GM11168 (cell line): ENCODE results near the gene BMPER.

Source experiments
- in situ Hi-C: fragments of 300-500 bp; cut with MboI; formaldehyde crosslinking; loops from one replicate; pipeline ENCODE4 v1.12.0; 2022; ENCODE audit warnings: low sequenced_read_pairs; ENCODE audit not compliant: unreplicated experiment

The BMPER gene

GRCh38 chr7:33961948-33962347, 56.6 kb downstream of the BMPER start:
- in situ Hi-C loops = no loop called here

- in situ Hi-C loops = no loop called here
These were observed 59.3 kb downstream of the BMPER start for GRCh38 chr7:33964417-33965182.

DNA sequence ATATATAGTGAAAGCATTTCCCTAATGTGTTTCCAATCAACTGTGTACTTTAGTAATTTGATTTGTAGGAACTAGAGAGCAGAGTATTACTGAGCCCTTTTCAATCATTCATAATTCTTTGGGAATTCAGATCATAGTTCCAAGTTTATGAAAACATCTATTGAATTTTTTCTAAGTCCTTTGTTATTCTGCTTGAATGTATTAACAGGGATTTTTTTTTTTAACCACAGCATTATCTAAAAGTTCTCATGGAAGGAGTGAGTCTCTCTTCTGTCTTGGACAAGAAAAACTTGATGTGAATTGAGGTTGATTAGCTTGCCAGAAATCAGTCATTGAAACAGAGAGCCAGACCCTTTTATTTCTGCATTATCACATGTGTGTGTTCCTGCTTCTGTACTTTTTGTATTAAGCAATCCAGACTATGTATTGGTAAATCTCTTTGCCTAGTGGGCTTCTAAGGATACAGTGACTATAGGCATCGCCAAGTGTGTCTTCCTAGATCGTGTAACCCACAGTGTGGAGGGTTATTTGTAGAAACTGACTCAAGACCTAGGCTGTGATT, 59.9 kb downstream of the BMPER start:
- in situ Hi-C loops = no loop called here

DNA sequence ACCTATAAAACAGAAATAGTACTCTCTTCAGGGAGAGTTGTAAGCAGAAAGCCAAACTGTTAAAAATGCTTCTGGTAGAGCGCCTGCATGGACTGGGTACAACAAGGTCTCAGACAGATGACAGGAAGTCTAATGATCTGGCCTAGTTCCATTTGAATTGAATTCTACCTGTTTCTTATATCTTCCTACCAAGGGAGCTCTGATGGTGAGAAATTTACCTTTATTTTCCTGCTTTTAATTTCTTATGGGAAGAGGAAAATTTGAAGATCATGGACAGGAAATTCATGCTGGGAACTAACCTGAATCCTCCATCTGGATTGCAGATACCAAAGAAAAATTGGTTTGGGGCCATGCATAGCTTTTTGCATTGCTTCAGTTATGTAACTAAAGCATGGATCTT, 63.3 kb downstream of the BMPER start:
- in situ Hi-C loops = no loop called here

- in situ Hi-C loops = no loop called here
These were observed 65.2 kb downstream of the BMPER start for GRCh38 chr7:33970536-33970935.

DNA sequence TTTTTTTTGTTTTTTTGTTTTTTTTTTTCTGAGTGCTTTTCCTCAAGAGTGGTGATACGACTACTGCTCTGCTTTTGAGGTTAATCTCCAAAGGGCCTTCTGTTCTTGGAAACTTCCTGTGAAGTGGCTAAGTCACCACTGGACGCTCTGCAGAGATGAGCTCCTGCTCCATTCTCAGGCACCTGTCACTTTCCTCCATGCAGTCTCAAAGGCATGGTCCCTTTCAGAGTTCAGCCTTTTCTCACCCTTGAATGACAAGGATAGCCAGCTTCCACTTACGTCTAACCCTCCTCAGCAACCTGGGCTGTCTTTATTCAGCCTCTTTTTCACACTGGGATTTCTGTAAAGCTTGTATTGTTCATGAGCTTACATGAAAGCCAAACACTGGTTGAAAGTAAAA, 65.8 kb downstream of the BMPER start:
- in situ Hi-C loops = no loop called here

DNA sequence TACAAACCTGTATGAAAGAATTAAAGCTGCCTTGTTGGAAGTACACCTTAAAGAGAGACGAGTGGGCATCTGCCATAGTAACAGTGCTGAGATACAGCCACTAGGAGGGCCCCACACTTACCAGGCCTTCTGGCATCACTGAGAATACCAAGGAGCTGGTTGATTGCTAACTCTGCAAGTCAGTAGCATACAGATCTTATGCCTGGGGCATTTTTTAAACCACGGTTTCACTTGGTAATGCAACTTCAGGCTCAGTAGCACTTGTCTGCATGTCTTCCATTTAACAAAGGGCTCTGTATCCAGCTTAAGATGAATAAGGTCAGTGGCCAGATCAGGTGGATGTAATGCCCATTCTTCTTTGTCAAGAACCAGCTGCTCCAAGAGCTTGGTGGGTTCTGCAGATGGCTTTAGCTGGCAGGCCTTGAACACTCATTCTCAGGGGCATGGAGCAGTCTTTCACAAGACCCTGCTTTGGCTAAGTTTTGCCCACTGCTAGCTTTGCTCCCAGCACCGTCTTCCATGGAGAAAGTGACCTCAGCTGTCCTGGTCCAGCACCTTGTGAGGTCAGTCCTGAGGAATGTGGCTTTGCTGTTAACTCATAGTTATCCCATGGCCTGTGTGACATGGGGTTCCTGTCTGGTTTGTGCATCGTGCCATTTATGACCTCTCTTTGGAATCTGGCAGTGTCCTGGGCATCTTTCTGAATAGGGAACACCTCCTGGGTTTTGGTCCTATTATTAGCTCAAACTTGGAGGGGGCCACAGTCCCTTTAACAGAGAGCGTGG, 68.1 kb downstream of the BMPER start:
- in situ Hi-C loops = no loop called here

DNA sequence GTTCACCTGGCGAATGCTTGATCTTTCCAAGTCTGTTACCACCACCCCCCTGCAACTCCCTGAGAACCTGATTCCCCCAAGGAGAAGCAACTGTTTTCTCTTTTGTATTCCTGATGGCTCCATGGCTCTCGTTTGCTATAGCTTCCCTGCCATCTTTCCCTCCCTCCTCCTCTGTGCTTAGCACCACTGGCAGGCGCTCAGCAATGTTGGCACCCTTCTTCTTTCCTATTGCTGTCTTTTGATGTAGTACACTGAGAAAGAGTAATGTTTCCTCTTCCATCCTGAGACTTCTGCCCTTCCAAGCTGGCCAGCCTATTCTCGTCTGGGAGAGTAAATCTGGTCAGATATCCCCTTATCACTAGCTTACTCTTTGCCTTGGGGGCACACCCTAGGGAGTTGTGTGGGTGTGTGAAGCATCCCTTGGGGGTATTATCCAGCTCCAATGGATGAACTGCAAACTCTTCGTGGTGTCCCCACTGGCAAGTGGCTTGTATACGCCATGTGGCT, 74.0 kb downstream of the BMPER start:
- in situ Hi-C loops = no loop called here

DNA sequence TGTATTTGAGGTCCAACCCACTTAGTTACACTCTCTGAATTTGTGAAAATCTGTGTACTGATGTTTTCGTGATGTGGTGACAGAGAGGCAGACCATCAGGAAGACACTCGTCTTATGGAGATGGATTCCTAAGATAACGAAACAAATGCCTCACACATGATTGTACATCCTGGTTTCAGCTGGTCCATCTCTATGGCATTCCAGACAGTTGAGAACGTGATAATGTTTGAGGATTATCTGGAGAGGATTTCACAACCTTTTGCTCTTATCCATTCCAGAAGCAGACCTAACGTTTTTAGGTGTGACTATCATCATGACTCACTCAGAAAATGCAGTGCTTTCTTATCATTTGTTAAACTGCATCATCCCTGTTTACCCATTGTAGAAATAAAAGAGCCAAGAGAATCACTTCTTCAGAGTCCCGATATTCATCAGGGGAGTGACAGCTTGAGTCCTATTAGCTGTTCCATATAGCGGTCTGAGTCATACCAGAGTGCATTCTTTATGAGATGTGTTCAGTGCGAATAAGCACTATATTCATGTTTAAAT, 74.5 kb downstream of the BMPER start:
- in situ Hi-C loops = no loop called here

- in situ Hi-C loops = no loop called here
These were observed 75.9 kb downstream of the BMPER start for GRCh38 chr7:33981226-33981625.

DNA sequence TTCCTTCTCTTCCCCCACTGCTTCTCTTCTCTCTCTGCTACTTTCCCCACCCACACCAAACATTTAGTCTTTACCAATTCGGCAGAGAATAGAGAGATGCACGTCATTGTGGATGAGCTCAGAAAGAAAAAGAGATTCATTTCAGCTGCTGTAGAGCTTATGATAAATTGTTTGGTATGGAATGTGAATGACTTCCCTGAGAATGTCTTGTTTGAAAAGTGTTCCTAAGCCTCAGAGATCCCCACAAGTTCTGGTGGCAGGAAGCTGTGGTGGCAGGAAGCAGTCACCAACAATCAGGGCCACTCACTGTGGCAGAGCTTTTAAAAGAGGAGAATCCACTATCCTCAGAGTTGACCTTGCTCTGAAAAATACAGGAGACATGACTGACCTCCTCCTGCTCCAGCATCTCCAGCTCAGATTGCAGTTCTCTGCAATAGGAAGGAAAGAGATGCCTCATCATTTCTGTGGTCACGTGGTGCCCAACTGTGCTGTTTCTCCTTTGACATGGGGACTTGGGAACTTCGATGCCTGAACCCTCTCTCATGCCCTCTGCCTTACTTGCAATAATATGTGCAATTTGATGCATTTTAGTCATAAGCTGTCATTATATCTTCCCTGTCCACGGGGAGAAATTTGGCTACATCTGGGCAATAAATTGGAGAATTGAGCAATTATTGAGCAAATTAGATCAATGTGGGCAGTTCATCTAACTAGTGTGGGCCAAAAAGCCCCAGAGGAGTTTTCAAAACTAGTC, 76.5 kb downstream of the BMPER start:
- in situ Hi-C loops = no loop called here

- in situ Hi-C loops = no loop called here
These were observed 77.1 kb downstream of the BMPER start for GRCh38 chr7:33982425-33982786.

GRCh38 chr7:33986451-33986850, 81.1 kb downstream of the BMPER start:
- in situ Hi-C loops = no loop called here

DNA sequence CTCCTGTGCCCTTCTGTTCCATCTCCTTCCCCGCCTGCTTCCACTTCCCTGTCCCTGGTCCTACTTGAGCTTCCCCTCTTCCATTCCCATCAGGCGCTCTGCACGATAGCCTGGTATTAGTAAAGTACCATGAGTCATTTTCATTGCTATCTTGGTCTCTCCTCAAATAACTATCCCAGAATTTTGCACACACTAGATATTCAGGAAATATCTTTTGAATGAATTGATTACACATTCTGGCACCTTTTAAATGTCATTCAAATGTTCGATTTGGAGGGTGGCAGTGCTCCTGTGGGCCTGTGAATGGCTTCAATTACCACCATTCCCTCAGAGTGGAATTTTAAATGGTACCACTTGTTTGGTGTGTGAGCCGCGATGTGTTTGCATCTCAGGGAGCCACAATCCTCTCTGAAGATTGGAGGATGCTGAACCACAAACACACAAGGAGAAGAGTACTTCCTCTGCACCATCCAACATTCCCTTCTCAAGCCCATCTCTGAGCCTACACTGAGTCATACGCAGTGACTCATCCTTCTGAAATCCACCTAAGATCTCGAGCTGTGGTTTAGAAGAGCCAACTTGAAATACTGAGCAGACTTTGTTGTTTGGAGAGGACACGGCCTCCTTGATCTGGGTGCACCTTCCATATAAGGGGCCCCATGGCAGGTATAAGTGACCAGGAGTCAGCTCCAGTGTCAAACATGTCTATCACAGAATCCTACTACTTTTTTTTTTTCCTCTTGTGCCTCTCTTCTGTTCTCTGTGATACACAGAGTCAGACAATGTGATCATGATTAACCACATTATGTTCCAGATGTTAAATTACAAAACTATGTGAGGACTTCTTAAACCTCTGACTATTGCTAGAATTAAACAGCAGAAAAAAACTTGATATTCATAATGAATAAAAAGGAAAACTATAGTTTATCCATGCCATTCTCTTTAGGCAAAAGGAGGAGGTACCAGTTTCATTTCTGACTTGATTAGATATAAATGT, 81.9 kb downstream of the BMPER start:
- in situ Hi-C loops = no loop called here

GRCh38 chr7:33996899-33997298, 91.6 kb downstream of the BMPER start:
- in situ Hi-C loops = no loop called here

GRCh38 chr7:33998476-33998875, 93.1 kb downstream of the BMPER start:
- in situ Hi-C loops = no loop called here

DNA sequence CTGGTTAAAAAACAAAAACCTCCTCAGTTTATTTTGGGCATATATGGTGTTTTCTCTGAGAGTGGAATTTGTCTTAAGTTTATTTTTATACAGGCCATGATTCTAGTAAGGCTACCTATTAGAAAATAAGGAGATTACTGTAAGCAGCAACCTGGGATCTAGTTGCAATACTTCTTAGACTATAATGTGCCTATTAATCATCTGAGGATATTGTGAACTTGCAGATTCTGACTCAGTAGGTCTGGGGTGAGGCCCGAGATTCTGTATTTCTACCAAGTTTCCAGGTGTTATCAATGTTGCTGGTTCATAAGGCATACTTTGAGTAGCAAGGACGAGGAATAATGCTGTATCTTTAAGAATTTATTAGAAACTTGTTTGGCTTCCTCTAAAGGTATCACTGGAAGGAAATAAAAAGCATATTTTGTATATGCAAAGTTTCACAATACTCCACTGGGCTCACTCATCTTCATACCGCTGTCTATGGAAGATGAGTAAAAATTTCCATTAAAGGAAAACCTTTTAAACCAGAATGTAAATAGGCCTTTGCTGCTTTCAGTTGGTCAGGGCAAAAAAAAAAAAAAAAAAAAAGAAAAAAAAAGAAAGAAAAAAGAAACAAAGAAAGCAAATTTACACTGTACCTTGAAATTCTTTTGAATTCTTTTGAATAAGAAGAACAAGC, 105.8 kb downstream of the BMPER start:
- in situ Hi-C loops = no loop called here

DNA sequence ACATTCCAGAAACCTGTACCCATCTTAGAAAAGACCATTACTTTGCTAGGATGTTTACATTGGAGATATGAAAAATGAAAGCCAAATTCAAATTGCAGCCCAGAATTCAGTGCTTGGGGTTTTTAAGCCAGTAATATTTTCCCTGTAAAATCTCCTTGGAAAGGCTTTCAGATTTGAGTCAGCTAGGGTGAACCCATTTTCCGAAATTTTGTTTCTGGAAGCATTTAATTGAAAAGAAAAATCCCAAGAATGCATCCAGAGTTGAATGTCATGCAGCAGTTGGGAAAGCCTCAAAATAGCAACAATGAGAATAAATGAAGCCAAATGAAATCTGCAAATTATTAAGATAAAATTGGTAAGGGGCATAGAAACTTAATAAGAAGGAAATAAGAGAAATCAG, 106.4 kb downstream of the BMPER start:
- in situ Hi-C loops = no loop called here

- in situ Hi-C loops = no loop called here
These were observed 108.1 kb downstream of the BMPER start for GRCh38 chr7:34013421-34013820.
